ENCODE results near the gene CDKN2B.

- no peak for TF ChIP-seq SIN3A (IDR thresholded peaks at IDR 0.05; ENCODE audit: borderline replicate concordance, insufficient read depth, low read depth, low read length)
- TF ChIP-seq CTCF (IDR thresholded peaks at IDR 0.05): no peak
- TF ChIP-seq REST (IDR thresholded peaks at IDR 0.05; ENCODE audit: insufficient read depth in 1 of 2, low read depth in 2 of 2, low read length in 1 of 2): no peak
Measured at GRCh38 chr9:22050924-22051323, 41.8 kb upstream of the CDKN2B start.
